Measurements from ENCODE around the gene UNKL. TPM values are rescaled to one million over a fixed set of nuclear protein-coding genes. Genes with fewer than 3 reads are reported as not detected.

UNKL gene
- total RNA-seq, 1 donor from 2014 or later: 13.6 TPM

- intact Hi-C loops (cut with DNase I): no loop called here
These were observed 596 bp downstream of the UNKL start for GRCh38 chr16:1413684-1414531.

GRCh38 chr16:1412847-1413246 is 1.7 kb downstream of the UNKL start:
- DNase-seq (no peak), ATAC-seq (ENCODE audit: poor library complexity) (no peak)
- intact Hi-C loops (cut with DNase I): no loop called here

More at GRCh38 chr16:1413684-1414531, 596 bp downstream of the UNKL start:
- DNase-seq (peak; percentile 75), ATAC-seq (ENCODE audit: poor library complexity) (peak; percentile 38)

DNA sequence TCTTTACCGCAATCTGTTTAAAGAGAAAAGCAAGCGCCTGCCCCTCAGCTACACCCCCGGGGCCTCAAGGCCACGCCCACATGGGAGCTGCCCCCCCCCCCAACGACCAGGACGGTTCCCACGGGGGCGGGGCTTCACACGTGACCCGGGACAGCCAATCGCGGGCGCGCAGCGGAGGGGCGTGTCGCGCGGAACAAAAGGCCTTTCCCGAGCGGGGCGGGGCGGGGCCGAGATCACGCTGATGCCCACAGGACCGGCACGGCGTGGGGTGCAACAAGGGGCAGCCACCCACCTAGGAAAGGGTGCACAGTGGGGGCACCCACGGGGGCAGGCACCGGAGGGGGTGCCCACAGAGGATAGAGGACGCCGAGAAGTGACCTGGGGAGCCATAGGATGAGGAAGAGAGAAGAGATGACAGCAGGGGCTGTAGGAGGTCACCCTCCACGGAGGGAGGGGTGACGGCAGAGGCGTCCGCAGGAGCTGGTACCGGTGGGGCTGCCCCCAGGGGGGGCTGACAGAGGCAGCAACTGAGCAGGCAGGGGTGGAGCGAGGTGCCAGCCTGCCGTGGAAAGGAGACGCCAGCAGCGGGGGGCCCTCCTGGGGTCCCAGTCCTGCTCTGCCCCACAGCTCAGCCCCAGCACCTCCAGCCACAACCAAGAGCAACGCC is 6.2 kb downstream of the UNKL start:
- intact Hi-C loops (cut with DNase I): no loop called here
- ATAC-seq (ENCODE audit: poor library complexity): peak; percentile 98
- DNase-seq: peak; percentile 97

- intact Hi-C loops (cut with DNase I): no loop called here
- DNase-seq (no peak), ATAC-seq (ENCODE audit: poor library complexity) (peak; percentile 33)
These were observed 6.8 kb downstream of the UNKL start for GRCh38 chr16:1407753-1408152.

DNA sequence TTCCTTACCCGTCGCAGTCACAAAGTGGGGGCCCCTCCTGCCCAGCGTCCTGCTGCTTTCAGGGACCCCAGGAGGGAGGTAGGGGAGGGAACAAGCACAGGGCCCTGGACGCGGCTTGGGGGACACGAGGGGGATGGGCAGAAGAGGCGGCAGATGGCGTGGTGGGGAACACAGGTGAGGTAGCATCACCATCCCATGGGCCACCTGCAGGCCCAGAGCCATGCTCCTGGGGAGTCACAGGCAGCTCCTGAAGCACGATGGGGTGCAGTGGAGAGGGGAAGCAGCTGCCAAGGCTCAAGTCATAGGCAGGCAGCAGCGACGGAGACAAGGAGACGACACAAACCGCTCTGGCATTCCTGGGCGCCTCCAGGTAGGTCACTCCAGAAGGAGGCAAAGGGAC is 10.8 kb downstream of the UNKL start:
- ATAC-seq (ENCODE audit: poor library complexity) (no peak), DNase-seq (no peak)
- intact Hi-C loops (cut with DNase I): no loop called here

- ATAC-seq (ENCODE audit: poor library complexity) (no peak), DNase-seq (no peak)
- intact Hi-C loops (cut with DNase I): no loop called here
These were observed 11.5 kb downstream of the UNKL start for GRCh38 chr16:1403036-1403435.

DNA sequence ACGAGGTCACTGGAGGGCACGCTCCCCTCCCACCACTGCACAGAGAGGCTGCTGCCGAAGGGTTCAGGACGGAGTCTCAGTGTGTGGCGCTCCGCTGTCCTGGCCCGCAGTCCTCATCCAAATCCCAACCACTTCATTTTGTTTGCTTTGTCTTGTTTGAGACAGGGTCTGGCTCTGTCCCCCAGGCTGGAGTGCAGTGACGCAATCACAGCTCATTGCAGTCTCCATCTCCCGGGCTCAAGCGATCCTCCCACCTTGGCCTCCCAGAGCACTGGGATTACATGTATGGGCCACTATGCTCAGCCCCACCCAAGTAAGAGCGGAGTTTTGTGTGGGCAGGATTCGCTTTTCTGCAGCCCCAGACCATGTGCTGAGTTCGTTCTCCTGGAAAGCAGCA is 12.7 kb downstream of the UNKL start:
- ATAC-seq (ENCODE audit: poor library complexity) (no peak), DNase-seq (no peak)
- intact Hi-C loops (cut with DNase I): no loop called here

DNA sequence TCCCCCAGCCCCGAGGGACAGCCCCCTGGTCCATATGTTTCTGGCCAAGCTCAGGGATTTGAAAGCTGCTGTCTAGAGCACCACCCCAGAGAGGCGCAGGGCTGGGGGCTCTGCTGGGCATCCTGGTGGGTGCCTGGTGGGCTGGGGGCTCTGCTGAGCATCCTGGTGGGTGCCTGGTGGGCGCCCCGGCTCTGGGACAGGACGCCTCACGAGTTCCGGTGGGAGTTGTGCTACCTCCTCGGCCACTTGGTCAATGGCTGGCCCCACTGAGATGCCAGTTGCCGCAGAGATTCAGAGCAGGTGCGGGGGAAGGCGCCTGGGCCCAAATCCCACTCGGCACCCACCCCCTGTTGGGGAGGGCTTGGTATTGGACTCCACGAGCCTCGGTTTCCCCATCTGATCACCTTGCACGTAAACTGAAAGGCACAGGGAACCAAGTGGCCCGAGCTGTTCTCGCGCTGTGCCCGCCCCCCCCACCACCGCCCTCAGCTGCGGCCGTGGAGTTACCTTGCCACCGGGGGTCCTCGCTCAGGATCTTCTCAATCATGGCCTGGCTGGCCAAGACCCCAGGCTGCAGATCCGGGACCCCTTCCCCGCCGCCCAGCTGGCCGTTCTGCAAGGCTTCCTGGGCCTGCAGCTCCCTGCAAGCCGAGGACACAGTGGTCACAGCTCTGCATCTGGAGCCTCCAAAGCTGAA is 13.3 kb downstream of the UNKL start:
- intact Hi-C loops (cut with DNase I): no loop called here
- ATAC-seq (ENCODE audit: poor library complexity) (no peak), DNase-seq (no peak)

GRCh38 chr16:1398826-1399581 is 15.5 kb downstream of the UNKL start:
- ATAC-seq (ENCODE audit: poor library complexity) (no peak), DNase-seq (no peak)
- intact Hi-C loops (cut with DNase I): no loop called here

DNA sequence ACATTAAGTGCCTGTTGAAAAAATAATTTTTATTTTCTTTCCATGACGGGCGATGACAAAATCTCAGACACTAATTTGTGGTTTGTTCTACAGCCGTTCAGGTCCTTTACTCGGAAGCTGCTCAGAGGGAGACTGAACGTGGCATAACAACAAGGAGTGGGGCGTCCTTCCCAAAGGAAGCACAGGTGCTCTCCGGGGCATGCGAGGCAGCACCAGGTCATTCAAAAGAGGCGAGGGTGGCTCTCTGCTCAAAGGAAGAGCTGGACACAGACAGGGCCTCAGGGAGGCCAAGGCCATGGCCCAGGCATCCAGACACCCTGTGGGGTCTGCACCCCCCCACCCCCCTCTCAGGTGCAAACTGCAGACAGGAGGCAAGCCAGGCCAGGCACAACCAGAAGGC is 16.2 kb downstream of the UNKL start:
- ATAC-seq (ENCODE audit: poor library complexity) (no peak), DNase-seq (no peak)
- intact Hi-C loops (cut with DNase I): no loop called here

GRCh38 chr16:1397779-1398178 is 16.7 kb downstream of the UNKL start:
- ATAC-seq (ENCODE audit: poor library complexity) (no peak), DNase-seq (no peak)
- intact Hi-C loops (cut with DNase I): no loop called here

DNA sequence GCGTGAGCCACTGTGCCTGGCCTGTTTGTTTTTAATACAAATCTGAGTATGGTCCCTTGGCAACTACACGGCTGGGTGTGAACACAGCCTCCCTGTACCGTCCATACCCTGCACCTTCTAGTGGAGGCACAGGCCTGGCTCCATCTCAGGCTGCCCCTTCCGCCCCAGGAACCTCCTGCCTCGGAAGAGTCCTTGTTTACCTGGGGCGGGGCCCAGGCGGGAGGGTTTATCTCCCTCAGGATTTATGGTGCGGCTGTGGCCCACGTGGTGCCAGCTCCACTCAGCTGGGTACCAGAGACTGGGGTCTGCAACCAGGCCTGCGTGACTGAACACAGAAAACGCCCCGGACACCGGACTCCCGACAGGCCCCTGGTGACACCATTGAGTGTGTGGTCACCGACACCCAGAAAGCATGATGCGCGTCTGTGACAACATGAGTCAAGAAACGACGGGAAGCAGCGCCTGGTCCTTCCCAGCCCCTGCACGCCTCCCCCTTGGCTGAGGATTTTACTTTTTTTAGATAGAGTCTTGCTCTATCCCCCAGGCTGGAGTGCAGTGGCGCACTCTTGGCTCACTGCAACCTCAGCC is 19.0 kb downstream of the UNKL start:
- DNase-seq: no peak

DNA sequence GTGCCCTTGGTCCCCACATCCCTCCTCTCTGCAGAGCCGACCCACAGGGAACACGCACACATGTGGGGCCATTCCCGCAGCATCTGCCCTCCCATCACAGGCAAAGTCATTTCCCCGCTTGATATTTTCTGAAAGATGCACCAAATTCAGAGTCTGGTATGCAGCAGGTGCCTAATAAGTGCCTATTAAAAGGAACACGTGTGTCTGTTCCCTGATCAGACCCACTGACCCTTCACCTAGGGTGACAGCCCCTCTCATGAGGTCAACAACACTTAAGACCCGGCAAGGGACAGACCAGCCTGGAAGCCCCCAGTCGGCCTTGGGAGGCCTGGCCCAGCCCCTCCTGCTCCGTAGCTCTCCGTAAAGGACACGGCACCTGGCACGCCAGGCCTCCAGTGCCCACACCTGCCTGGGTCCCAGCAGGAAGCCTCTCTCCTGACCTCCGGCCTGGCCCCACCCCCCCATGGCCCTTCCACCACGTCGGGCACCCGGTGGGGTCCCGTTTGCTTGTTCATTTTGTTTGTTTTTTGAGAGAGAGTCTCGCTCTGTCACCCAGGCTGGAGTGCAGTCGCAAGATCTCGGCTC is 20.0 kb downstream of the UNKL start:
- DNase-seq: no peak
- intact Hi-C loops (cut with DNase I): no loop called here
- ATAC-seq (ENCODE audit: poor library complexity): no peak

More for the DNA sequence above, 19.0 kb downstream of the UNKL start:
- intact Hi-C loops (cut with DNase I): no loop called here
- no peak for ATAC-seq (ENCODE audit: poor library complexity)

DNA sequence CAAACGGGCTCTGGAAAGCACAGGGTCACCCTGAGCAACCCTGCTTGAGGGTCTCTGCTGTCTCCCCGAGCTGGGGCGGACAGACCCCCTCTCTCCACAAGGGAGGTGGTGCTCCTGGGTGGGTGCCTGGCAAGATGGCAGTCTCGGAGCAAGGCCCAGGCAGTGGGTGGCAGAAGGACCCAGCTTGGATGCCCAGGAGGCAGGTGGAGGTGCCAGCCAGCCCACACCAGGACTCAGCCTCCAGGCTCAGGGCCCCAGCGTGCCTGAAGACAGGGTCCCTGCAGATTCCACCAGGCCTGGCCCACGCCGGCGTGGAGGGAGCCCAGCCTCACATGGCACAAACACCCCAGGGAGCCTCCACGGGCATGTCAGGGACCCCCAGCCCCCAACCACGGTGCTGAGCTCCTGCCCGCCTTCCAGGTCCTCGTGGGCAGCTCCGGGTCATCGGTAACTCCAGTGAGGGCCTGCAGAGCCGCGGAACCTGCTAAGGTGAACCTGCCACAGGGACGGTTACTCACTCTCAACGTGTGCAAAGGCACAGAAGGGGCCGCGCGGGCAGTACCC is 20.8 kb downstream of the UNKL start:
- no peak for DNase-seq
- no peak for ATAC-seq (ENCODE audit: poor library complexity)
- intact Hi-C loops (cut with DNase I): no loop called here

DNA sequence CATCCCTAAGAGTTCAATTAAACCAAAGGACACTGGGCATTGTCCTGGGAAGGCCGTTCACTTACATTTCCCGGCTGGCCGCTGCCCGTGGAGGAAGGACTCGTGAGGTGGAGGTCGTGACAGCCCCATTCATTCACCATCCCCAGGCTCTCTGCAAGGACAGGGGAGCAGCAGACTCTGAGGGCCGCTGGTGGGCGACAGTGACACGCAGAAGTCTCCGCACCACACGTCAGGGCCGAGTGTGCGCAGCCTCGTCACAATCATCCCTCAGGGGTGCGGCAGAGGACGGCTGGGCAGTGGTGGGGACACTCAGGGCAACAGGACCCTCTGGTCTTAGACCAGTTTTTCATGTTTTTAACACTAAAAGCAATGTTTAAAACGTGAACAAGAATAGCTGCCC is 21.7 kb downstream of the UNKL start:
- ATAC-seq (ENCODE audit: poor library complexity): no peak
- intact Hi-C loops (cut with DNase I): no loop called here
- DNase-seq: no peak

GRCh38 chr16:1390239-1390779 is 24.2 kb downstream of the UNKL start:
- intact Hi-C loops (cut with DNase I): no loop called here
- ATAC-seq (ENCODE audit: poor library complexity) (no peak), DNase-seq (no peak)

- ATAC-seq (ENCODE audit: poor library complexity) (no peak), DNase-seq (no peak)
- intact Hi-C loops (cut with DNase I): no loop called here
These were observed 24.7 kb downstream of the UNKL start for GRCh38 chr16:1389762-1390161.

DNA sequence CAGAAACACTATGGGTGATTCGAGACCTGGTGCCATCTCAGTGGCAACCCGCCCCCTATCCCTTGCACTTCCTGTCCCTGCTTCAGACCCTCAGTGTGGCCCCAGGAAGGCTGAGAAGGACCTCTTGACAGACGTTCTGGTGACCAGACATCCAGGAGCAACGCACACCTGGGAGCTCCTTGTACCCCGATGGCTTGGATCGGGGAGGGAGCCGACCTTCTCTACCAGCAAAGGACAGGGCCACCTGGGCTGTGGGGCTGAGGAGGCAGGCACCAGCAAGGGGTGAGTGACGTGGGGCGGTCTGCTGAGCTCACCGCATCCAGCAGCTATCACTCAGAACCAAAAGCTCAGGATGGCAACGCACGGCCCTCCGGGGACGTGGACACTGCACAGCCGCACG is 27.2 kb downstream of the UNKL start:
- intact Hi-C loops (cut with DNase I): no loop called here
- ATAC-seq (ENCODE audit: poor library complexity): no peak
- DNase-seq: no peak

Data from Right ventricle myocardium superior (tissue), 1 donor.